SK-N-SH (cell line): Measurements from ENCODE around the gene ADGB. TPM values are rescaled to one million over a fixed set of nuclear protein-coding genes. Genes with fewer than 3 reads are reported as not detected.
"Not testable (repeated sequence)": the region's sequence is repeated elsewhere in the genome, so short reads cannot be mapped to it uniquely, and the experiment has no call there.

ENCODE experiments used
- CTCF ChIA-PET: fragments of 300-600, 350-600 bp; formaldehyde crosslinking; extraction: SDS; loops from one replicate; lab custom pipeline; 2021; lab: Yijun Ruan, JAX
- POLR2A ChIA-PET: fragments of 350-600 bp; sonication (Branson Sonifier 250); formaldehyde crosslinking; extraction: SDS; loops from one replicate; lab custom pipeline; 2020; ENCODE audit warnings: antibody characterized with exemption, inconsistent platforms; lab: Yijun Ruan, JAX
- DNase-seq: peaks from one replicate; pipeline ENCODE4 v3.0.0; 2012
- H2AFZ ChIP-seq: fragments of 200-600 bp; sonication (generic); 2 replicates; pipeline ENCODE4 v1.8.1; 2016; ENCODE audit warnings: antibody characterized with exemption, mild to moderate bottlenecking, low read depth
- H3F3A ChIP-seq: fragments of 200-600 bp; sonication (generic); replicated peaks from 2 replicates; pipeline ENCODE3; 2016; ENCODE audit warnings: antibody characterized with exemption, mild to moderate bottlenecking; ENCODE audit not compliant: insufficient read depth
- H3K27ac ChIP-seq, 2 experiments: fragments of 200-500 bp in 1 of 2; fragments of 200-600 bp in 1 of 2; sonication (Bioruptor generic) in 1 of 2; sonication (generic), shearing (Covaris generic) in 1 of 2; 2 replicates each; pipeline versions ENCODE4 v1.5.1 to v1.6.1; 2014 to 2016; ENCODE audit warnings: low read depth in 2 of 2, inconsistent platforms in 1 of 2, low read length in 1 of 2, mild to moderate bottlenecking in 1 of 2, mixed read lengths in 1 of 2
- H3K27me3 ChIP-seq: fragments of 200-600 bp; sonication (generic), shearing (Covaris generic); 2 replicates; pipeline ENCODE4 v1.6.1; 2016; ENCODE audit warnings: mixed run types; ENCODE audit not compliant: insufficient read depth
- H3K36me3 ChIP-seq, 2 experiments: fragments of 200-500 bp in 1 of 2; fragments of 200-600 bp in 1 of 2; sonication (Bioruptor generic) in 1 of 2; sonication (generic) in 1 of 2; replicated peaks in 1 of 2; 2 replicates each; pipeline versions ENCODE3 to v1.5.1; 2014 to 2016; ENCODE audit warnings: low read length in 1 of 2, mild to moderate bottlenecking in 1 of 2; ENCODE audit not compliant: insufficient read depth in 2 of 2, control insufficient read depth in 1 of 2
- H3K4me1 ChIP-seq, 2 experiments: fragments of 200-500 bp in 1 of 2; fragments of 200-600 bp in 1 of 2; sonication (Bioruptor generic) in 1 of 2; sonication (generic), shearing (Covaris generic) in 1 of 2; 2 replicates each; pipeline versions ENCODE4 v1.5.1 to v1.6.1; 2014 to 2016; ENCODE audit warnings: low read depth in 1 of 2, low read length in 1 of 2, mixed run types in 1 of 2; ENCODE audit not compliant: insufficient read depth in 2 of 2, control insufficient read depth in 1 of 2
- H3K4me2 ChIP-seq: fragments of 200-600 bp; sonication (generic), shearing (Covaris generic); 2 replicates; pipeline ENCODE4 v1.6.1; 2017; ENCODE audit warnings: mixed run types
- H3K4me3 ChIP-seq, 2 experiments: fragments of 200-500 bp in 1 of 2; fragments of 200-600 bp in 1 of 2; sonication (Bioruptor generic) in 1 of 2; sonication (generic), shearing (Covaris generic) in 1 of 2; 2 replicates each; pipeline versions ENCODE4 v1.5.1 to v1.8.1; 2014 to 2016; ENCODE audit warnings: low read depth in 2 of 2, inconsistent platforms in 1 of 2, low read length in 1 of 2, mild to moderate bottlenecking in 1 of 2, mixed read lengths in 1 of 2, moderate library complexity in 1 of 2
- H3K79me2 ChIP-seq: fragments of 200-600 bp; sonication (generic); 2 replicates; pipeline ENCODE4 v1.8.1; 2017; ENCODE audit warnings: mild to moderate bottlenecking; ENCODE audit not compliant: insufficient read depth
- H3K9ac ChIP-seq: fragments of 200-600 bp; sonication (generic); 2 replicates; pipeline ENCODE4 v1.6.1; 2017; ENCODE audit warnings: mixed run types
- H3K9me2 ChIP-seq: fragments of 200-600 bp; sonication (generic); 2 replicates; pipeline ENCODE4 v1.6.1; 2017; ENCODE audit warnings: mixed run types
- H3K9me3 ChIP-seq: fragments of 200-600 bp; sonication (generic); 2 replicates; pipeline ENCODE4 v1.6.1; 2017; ENCODE audit warnings: mixed run types, mild to moderate bottlenecking, moderate library complexity
- H4K20me1 ChIP-seq: fragments of 200-600 bp; sonication (generic); 2 replicates; pipeline ENCODE4 v1.6.1; 2017; ENCODE audit warnings: mild to moderate bottlenecking, mixed run types; ENCODE audit not compliant: insufficient read depth
- CHD2 ChIP-seq: fragments of 150-350 bp; IDR thresholded peaks from 2 replicates; pipeline ENCODE4 v1.6.1; 2018; ENCODE audit warnings: low read length; ENCODE audit not compliant: partially characterized antibody
- EZH2phosphoT487 ChIP-seq: fragments of 200-600 bp; sonication (generic); IDR thresholded peaks from 2 replicates; pipeline ENCODE4 v1.6.1; 2017; ENCODE audit warnings: low read depth, mixed run types, mild to moderate bottlenecking, antibody characterized with exemption, moderate library complexity, borderline replicate concordance
- FOXJ3 ChIP-seq: sonication (generic); formaldehyde crosslinking; IDR thresholded peaks from 2 replicates; pipeline ENCODE4 v1.5.1; 2020; ENCODE audit warnings: mild to moderate bottlenecking, missing genetic modification reagents
- GATA2 ChIP-seq: sonication (generic); formaldehyde crosslinking; IDR thresholded peaks from 2 replicates; pipeline ENCODE4 v1.5.0; 2020; ENCODE audit warnings: mild to moderate bottlenecking, missing genetic modification reagents
- MEF2A ChIP-seq: IDR thresholded peaks from 2 replicates; pipeline ENCODE4 v1.4.0; 2012; ENCODE audit warnings: low read depth, borderline replicate concordance
- NFIC ChIP-seq: IDR thresholded peaks from 2 replicates; pipeline ENCODE4 v1.4.0; 2012; ENCODE audit warnings: borderline replicate concordance
- POLR2AphosphoS5 ChIP-seq: IDR thresholded peaks from 2 replicates; pipeline ENCODE4 v1.6.1; 2012; ENCODE audit warnings: low read depth, low read length
- RCOR1 ChIP-seq: fragments of 150-350 bp; IDR thresholded peaks from 2 replicates; pipeline ENCODE4 v1.6.1; 2017; ENCODE audit warnings: antibody characterized with exemption, low read length
- RFX5 ChIP-seq: IDR thresholded peaks from 2 replicates; pipeline ENCODE4 v1.6.1; 2012; ENCODE audit warnings: mild to moderate bottlenecking, improper control_type of control experiment, low read length
- RXRA ChIP-seq: IDR thresholded peaks from 2 replicates; pipeline ENCODE4 v1.4.0; 2012; ENCODE audit warnings: low read depth, mild to moderate bottlenecking, borderline replicate concordance
- SIN3A ChIP-seq: IDR thresholded peaks from 2 replicates; pipeline ENCODE4 v1.6.1; 2012; ENCODE audit warnings: low read depth, mild to moderate bottlenecking, low read length, moderate library complexity, borderline replicate concordance
- TCF12 ChIP-seq: IDR thresholded peaks from 2 replicates; pipeline ENCODE4 v1.4.0; 2012
- TEAD4 ChIP-seq: IDR thresholded peaks from 2 replicates; pipeline ENCODE4 v1.4.0; 2012; ENCODE audit warnings: mild to moderate bottlenecking, borderline replicate concordance; ENCODE audit not compliant: insufficient read depth
- YY1 ChIP-seq: IDR thresholded peaks from 2 replicates; pipeline ENCODE4 v1.4.0; 2012; ENCODE audit warnings: low read depth, mild to moderate bottlenecking
- WGBS: methylation state at CpG from one replicate; pipeline ENCODE4 v1.1.6; 2017; ENCODE audit warnings: low lambda C conversion rate; 5-methylcytosine and 5-hydroxymethylcytosine counted together
- polyA plus RNA-seq, 3 experiments: library from polyadenylated mRNA; depleted of rRNA; stranded (reverse); fragments of >200 nt; gene quantifications; 2 replicates each; pipeline ENCODE4 v1.2.3, GENCODE V29; 2012
- TF ChIP-seq, protein P1 (sequence below): IDR thresholded peaks from 2 replicates; pipeline ENCODE4 v1.4.0; 2012; ENCODE audit warnings: low read depth
- TF ChIP-seq, protein P2 (sequence below): IDR thresholded peaks from 2 replicates; pipeline ENCODE4 v1.4.0; 2012; ENCODE audit warnings: low read depth, borderline replicate concordance
- TF ChIP-seq, protein P3 (sequence below): IDR thresholded peaks from 2 replicates; pipeline ENCODE4 v1.6.1; 2012; ENCODE audit warnings: mild to moderate bottlenecking, low read depth, low read length, moderate library complexity
- TF ChIP-seq, protein P4 (sequence below): fragments of 200-600 bp; sonication (generic); IDR thresholded peaks from 2 replicates; pipeline ENCODE4 v1.6.1; 2017; ENCODE audit warnings: antibody characterized with exemption, mild to moderate bottlenecking, moderate library complexity
- TF ChIP-seq, protein P5 (sequence below): IDR thresholded peaks from 2 replicates; pipeline ENCODE4; 2012
- TF ChIP-seq, protein P6 (sequence below): IDR thresholded peaks from 2 replicates; pipeline ENCODE4 v1.4.0; 2012; ENCODE audit warnings: low read depth, borderline replicate concordance

Gene ADGB
- polyA plus RNA-seq, 1 of the 3 experiments (the other 2 are of a cell fraction) = not detected

DNA sequence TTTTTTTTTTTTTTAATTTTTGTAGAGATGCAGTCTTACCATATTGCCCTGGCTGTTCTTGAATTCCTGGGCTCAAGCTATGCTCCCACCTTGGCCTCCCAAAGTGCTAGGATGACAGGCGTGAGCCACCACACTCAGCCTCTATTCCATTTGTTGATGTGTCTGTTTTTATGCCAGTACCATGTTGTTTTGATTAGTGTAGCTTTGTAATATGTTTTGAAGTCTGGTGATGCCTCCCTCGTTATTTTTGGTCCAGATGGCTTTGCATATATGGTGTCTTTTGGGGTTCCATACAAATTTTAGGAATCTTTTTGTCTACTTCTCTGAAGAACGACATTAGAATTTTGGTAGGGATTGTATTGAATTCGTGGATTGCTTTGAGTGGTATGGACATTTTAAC lies 193.2 kb downstream of the ADGB start:
- no peaks in the 10 kb centered on the region for H3K4me1 ChIP-seq
- no peaks in the 10 kb centered on the region for H3K9me2 ChIP-seq
- H3F3A ChIP-seq = no peaks in the 10 kb centered on the region
- no peaks in the 10 kb centered on the region for H3K27me3 ChIP-seq
- CTCF ChIA-PET = no interaction called here
- no peak overlapping the region for H2AFZ ChIP-seq
- no peak overlapping the region for H3K4me2 ChIP-seq
- POLR2A ChIA-PET = no interaction called here
- H3K4me3 ChIP-seq = no peak overlapping the region
- 17% methylated on average over 4 of the region's 4 CpGs for WGBS
- no peak overlapping the region for H3K9ac ChIP-seq
- no peak for TF ChIP-seq CHD2
- TF ChIP-seq, protein P1, sequence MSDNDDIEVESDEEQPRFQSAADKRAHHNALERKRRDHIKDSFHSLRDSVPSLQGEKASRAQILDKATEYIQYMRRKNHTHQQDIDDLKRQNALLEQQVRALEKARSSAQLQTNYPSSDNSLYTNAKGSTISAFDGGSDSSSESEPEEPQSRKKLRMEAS = no peak
- no peak for TF ChIP-seq MEF2A
- no peak for TF ChIP-seq TEAD4
- no peak for TF ChIP-seq EZH2phosphoT487
- no peak for TF ChIP-seq FOXJ3 (CRISPR knock-in tag)
- no peak for TF ChIP-seq RCOR1
- TF ChIP-seq, protein P2, sequence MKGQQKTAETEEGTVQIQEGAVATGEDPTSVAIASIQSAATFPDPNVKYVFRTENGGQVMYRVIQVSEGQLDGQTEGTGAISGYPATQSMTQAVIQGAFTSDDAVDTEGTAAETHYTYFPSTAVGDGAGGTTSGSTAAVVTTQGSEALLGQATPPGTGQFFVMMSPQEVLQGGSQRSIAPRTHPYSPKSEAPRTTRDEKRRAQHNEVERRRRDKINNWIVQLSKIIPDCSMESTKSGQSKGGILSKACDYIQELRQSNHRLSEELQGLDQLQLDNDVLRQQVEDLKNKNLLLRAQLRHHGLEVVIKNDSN = no peak
- TF ChIP-seq, protein P3, sequence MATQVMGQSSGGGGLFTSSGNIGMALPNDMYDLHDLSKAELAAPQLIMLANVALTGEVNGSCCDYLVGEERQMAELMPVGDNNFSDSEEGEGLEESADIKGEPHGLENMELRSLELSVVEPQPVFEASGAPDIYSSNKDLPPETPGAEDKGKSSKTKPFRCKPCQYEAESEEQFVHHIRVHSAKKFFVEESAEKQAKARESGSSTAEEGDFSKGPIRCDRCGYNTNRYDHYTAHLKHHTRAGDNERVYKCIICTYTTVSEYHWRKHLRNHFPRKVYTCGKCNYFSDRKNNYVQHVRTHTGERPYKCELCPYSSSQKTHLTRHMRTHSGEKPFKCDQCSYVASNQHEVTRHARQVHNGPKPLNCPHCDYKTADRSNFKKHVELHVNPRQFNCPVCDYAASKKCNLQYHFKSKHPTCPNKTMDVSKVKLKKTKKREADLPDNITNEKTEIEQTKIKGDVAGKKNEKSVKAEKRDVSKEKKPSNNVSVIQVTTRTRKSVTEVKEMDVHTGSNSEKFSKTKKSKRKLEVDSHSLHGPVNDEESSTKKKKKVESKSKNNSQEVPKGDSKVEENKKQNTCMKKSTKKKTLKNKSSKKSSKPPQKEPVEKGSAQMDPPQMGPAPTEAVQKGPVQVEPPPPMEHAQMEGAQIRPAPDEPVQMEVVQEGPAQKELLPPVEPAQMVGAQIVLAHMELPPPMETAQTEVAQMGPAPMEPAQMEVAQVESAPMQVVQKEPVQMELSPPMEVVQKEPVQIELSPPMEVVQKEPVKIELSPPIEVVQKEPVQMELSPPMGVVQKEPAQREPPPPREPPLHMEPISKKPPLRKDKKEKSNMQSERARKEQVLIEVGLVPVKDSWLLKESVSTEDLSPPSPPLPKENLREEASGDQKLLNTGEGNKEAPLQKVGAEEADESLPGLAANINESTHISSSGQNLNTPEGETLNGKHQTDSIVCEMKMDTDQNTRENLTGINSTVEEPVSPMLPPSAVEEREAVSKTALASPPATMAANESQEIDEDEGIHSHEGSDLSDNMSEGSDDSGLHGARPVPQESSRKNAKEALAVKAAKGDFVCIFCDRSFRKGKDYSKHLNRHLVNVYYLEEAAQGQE = no peak
- no peak for TF ChIP-seq GATA2
- TF ChIP-seq, protein P4, sequence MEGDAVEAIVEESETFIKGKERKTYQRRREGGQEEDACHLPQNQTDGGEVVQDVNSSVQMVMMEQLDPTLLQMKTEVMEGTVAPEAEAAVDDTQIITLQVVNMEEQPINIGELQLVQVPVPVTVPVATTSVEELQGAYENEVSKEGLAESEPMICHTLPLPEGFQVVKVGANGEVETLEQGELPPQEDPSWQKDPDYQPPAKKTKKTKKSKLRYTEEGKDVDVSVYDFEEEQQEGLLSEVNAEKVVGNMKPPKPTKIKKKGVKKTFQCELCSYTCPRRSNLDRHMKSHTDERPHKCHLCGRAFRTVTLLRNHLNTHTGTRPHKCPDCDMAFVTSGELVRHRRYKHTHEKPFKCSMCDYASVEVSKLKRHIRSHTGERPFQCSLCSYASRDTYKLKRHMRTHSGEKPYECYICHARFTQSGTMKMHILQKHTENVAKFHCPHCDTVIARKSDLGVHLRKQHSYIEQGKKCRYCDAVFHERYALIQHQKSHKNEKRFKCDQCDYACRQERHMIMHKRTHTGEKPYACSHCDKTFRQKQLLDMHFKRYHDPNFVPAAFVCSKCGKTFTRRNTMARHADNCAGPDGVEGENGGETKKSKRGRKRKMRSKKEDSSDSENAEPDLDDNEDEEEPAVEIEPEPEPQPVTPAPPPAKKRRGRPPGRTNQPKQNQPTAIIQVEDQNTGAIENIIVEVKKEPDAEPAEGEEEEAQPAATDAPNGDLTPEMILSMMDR = no peak
- TF ChIP-seq RXRA = no peak
- no peak for TF ChIP-seq NFIC
- TF ChIP-seq, protein P5, sequence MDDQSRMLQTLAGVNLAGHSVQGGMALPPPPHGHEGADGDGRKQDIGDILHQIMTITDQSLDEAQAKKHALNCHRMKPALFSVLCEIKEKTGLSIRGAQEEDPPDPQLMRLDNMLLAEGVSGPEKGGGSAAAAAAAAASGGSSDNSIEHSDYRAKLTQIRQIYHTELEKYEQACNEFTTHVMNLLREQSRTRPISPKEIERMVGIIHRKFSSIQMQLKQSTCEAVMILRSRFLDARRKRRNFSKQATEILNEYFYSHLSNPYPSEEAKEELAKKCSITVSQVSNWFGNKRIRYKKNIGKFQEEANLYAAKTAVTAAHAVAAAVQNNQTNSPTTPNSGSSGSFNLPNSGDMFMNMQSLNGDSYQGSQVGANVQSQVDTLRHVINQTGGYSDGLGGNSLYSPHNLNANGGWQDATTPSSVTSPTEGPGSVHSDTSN = no peak
- no peak for TF ChIP-seq TCF12
- TF ChIP-seq SIN3A = no peak
- no peak for TF ChIP-seq YY1
- TF ChIP-seq POLR2AphosphoS5 = no peak
- TF ChIP-seq, protein P6, sequence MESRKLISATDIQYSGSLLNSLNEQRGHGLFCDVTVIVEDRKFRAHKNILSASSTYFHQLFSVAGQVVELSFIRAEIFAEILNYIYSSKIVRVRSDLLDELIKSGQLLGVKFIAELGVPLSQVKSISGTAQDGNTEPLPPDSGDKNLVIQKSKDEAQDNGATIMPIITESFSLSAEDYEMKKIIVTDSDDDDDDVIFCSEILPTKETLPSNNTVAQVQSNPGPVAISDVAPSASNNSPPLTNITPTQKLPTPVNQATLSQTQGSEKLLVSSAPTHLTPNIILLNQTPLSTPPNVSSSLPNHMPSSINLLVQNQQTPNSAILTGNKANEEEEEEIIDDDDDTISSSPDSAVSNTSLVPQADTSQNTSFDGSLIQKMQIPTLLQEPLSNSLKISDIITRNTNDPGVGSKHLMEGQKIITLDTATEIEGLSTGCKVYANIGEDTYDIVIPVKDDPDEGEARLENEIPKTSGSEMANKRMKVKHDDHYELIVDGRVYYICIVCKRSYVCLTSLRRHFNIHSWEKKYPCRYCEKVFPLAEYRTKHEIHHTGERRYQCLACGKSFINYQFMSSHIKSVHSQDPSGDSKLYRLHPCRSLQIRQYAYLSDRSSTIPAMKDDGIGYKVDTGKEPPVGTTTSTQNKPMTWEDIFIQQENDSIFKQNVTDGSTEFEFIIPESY = no peak
- no peak for TF ChIP-seq RFX5
- DNase-seq = no peak
- no peaks in the 10 kb centered on the region for H3K9me3 ChIP-seq
- no peaks in the 10 kb centered on the region for H4K20me1 ChIP-seq
- H3K79me2 ChIP-seq = no peaks in the 10 kb centered on the region
- no peaks in the 10 kb centered on the region for H3K36me3 ChIP-seq
- no peak overlapping the region for H3K27ac ChIP-seq

DNA sequence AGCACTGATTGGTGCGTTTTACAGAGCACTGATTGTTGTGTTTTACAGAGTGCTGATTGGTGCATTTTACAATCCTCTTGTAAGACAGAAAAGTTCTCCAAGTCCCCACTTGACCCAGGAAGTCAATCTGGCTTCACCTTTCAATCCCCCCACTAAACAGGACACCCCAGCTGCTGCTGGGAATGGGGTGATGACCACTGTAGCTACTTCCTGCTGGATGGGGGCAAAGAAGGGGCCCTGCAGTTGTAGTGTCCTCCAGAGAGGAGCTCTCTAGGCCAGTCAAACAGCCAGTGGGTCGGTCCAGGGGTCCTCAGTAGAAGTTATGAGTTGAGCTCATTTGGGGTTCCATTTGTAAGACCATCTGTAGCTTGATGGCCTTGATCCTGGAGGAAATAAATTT lies 194.4 kb downstream of the ADGB start:
- H3K36me3 ChIP-seq, H3K9ac ChIP-seq, H3K9me3 ChIP-seq, H4K20me1 ChIP-seq, H3K4me3 ChIP-seq, POLR2A ChIA-PET, DNase-seq, H3K4me1 ChIP-seq, H3K27ac ChIP-seq, H3K4me2 ChIP-seq, H3F3A ChIP-seq, H2AFZ ChIP-seq, CTCF ChIA-PET, H3K9me2 ChIP-seq, H3K79me2 ChIP-seq, H3K27me3 ChIP-seq: not testable (repeated sequence)
- WGBS = 13% methylated on average over 2 of the region's 2 CpGs
